ENCODE measurements around the gene RPL29.

DNA sequence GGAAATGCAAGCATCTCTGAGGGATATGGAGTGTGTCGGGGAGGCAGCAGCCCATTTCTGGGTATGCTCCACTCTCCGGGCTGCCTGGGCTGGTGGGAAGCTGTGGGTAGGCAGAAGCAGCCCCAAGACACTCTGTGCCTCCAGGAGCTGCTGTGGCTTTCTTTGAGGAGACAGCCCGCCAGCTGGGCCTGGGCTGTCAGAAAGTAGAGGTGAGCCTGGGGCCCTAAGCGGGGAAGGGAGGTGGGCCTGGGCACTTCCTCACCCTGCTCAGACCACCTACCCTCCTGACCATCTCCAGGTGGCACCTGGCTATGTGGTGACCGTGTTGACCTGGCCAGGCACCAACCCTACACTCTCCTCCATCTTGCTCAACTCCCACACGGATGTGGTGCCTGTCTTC, 10.6 kb downstream of the RPL29 start:
- no peak for TF ChIP-seq EZH2 (IDR thresholded peaks at IDR 0.05)
- no peak for TF ChIP-seq POLR2AphosphoS5 (IDR thresholded peaks at IDR 0.05; ENCODE audit: borderline replicate concordance, low read depth, low read length)
